H1 (cell line): Measurements from ENCODE around the gene PDGFB.
A peak's percentile ranks its signal among the peaks of the same experiment; 100 is the strongest.

Source experiments
- CHD1 ChIP-seq: IDR thresholded peaks from 2 replicates; pipeline ENCODE4 v1.6.1; 2012; ENCODE audit warnings: low read depth, low read length, improper control_type of control experiment
- CHD2 ChIP-seq: IDR thresholded peaks from 2 replicates; pipeline ENCODE4 v1.6.1; 2012; ENCODE audit warnings: low read length, improper control_type of control experiment
- EZH2 ChIP-seq: fragments of 200-600 bp; sonication (generic); IDR thresholded peaks from 2 replicates; pipeline ENCODE4 v1.7.1; 2012; ENCODE audit warnings: low read depth, mild to moderate bottlenecking, moderate library complexity, low read length, inconsistent platforms; ENCODE audit not compliant: severe bottlenecking
- GABPA ChIP-seq: IDR thresholded peaks from 2 replicates; pipeline ENCODE4 v1.6.1; 2011; ENCODE audit warnings: mild to moderate bottlenecking, low read length, moderate library complexity, borderline replicate concordance; ENCODE audit not compliant: insufficient read depth
- KDM1A ChIP-seq: fragments of 200-600, 300-600 bp; sonication (generic); IDR thresholded peaks from 2 replicates; pipeline ENCODE4 v1.7.1; 2016; ENCODE audit warnings: mild to moderate bottlenecking, low read length, borderline replicate concordance
- KDM5A ChIP-seq: fragments of 200-600 bp; IDR thresholded peaks from 2 replicates; pipeline ENCODE4 v1.7.1; 2012; ENCODE audit warnings: mild to moderate bottlenecking, low read length, inconsistent platforms, mixed read lengths
- NANOG ChIP-seq: IDR thresholded peaks from 2 replicates; pipeline ENCODE4 v1.6.1; 2011; ENCODE audit warnings: low read length, low read depth, mild to moderate bottlenecking, inconsistent platforms; ENCODE audit not compliant: insufficient read depth, poor library complexity, severe bottlenecking
- POLR2A ChIP-seq, 2 experiments: IDR thresholded peaks; 1 replicate in 1 of 2; 2 replicates in 1 of 2; pipeline ENCODE4 v1.6.1; 2011; ENCODE audit warnings: low read depth in 2 of 2, low read length in 2 of 2, mild to moderate bottlenecking in 2 of 2; ENCODE audit errors: control extremely low read depth in 1 of 2
- POLR2AphosphoS5 ChIP-seq: IDR thresholded peaks from 2 replicates; pipeline ENCODE4 v1.6.1; 2011; ENCODE audit warnings: low read depth, low read length
- RAD21 ChIP-seq, 2 experiments: IDR thresholded peaks in 1 of 2; conservative IDR thresholded peaks in 1 of 2; 2 replicates each; pipeline ENCODE4 v1.6.1; 2011; ENCODE audit warnings: low read depth in 2 of 2, low read length in 2 of 2, improper control_type of control experiment in 1 of 2, inconsistent platforms in 1 of 2, mild to moderate bottlenecking in 1 of 2, moderate library complexity in 1 of 2
- RFX5 ChIP-seq: IDR thresholded peaks from 2 replicates; pipeline ENCODE4 v1.6.1; 2011; ENCODE audit warnings: low read depth, low read length, improper control_type of control experiment, borderline replicate concordance
- SIRT6 ChIP-seq: IDR thresholded peaks from one replicate; pipeline ENCODE4 v1.7.1; 2012; ENCODE audit warnings: low read length, inconsistent platforms
- YY1 ChIP-seq: IDR thresholded peaks from 2 replicates; pipeline ENCODE4 v1.6.1; 2011; ENCODE audit warnings: low read depth, mild to moderate bottlenecking, low read length
- TF ChIP-seq, protein P1 (sequence below), 3 experiments: IDR thresholded peaks; 1 replicate in 2 of 3; 2 replicates in 1 of 3; pipeline versions ENCODE4 v1.5.1 to v1.6.1; 2011; ENCODE audit warnings: low read length in 3 of 3, mild to moderate bottlenecking in 3 of 3, inconsistent platforms in 2 of 3, low read depth in 1 of 3, moderate library complexity in 1 of 3; ENCODE audit not compliant: insufficient read depth in 1 of 3; ENCODE audit errors: control extremely low read depth in 1 of 3

DNA sequence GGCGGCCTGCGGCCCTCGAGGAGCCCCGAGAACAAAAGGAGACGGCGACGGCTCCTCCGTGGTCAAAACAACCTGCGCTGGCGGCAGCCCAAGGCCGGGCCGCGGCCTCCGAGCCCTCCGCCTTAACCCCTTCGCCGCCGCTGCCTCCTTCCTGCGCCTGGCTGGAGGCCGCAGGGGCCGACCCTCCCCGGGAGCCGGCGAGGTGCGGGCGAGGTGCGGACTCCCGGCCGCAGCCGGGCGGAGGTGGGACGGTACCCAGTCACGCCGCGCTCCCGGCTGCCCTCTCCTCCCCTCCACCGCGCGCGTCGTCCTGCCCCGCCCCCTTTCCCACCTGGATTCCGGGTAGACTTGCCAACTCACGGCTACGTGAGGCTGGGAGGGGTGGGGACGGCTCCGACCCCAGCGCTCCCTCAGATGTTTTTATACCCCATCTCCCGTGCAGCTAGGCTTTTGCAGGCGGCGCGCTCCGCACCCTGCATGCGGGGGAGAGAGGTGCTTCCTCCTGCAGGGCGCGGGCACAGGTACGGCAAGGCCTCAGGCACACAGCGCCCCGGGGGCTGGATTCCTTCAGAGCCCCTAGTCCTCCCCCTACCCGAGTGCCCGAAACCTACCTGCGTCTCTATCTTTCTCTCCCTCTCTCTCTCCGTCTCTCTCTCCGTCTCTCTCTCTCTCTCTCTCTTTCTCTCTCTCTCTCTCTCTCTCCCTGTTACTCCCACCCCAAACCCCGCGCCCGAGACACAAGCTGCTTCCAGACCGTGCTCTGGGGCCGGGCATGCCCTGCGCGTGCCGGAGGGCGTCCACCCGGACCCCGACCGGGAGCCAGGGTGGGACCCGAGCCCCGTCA is 2.0 kb downstream of the PDGFB start:
- no peak for TF ChIP-seq POLR2AphosphoS5
- no peak for TF ChIP-seq GABPA
- no peak for TF ChIP-seq KDM5A
- TF ChIP-seq, protein P1, sequence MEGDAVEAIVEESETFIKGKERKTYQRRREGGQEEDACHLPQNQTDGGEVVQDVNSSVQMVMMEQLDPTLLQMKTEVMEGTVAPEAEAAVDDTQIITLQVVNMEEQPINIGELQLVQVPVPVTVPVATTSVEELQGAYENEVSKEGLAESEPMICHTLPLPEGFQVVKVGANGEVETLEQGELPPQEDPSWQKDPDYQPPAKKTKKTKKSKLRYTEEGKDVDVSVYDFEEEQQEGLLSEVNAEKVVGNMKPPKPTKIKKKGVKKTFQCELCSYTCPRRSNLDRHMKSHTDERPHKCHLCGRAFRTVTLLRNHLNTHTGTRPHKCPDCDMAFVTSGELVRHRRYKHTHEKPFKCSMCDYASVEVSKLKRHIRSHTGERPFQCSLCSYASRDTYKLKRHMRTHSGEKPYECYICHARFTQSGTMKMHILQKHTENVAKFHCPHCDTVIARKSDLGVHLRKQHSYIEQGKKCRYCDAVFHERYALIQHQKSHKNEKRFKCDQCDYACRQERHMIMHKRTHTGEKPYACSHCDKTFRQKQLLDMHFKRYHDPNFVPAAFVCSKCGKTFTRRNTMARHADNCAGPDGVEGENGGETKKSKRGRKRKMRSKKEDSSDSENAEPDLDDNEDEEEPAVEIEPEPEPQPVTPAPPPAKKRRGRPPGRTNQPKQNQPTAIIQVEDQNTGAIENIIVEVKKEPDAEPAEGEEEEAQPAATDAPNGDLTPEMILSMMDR (IDR thresholded peaks at IDR 0.05; ENCODE audit: control extremely low read depth in 1 of 3, insufficient read depth in 1 of 3, low read depth in 1 of 3, low read length in 3 of 3) = no peak
- TF ChIP-seq CHD1 = no peak
- peak in 1 of 2 experiments; percentile 54; a peak in 2 of 3 replicates for TF ChIP-seq POLR2A (IDR thresholded peaks at IDR 0.05; ENCODE audit: control extremely low read depth in 1 of 2, low read depth in 2 of 2, low read length in 2 of 2)
- no peak; a peak in 1 of 4 replicates for TF ChIP-seq RAD21 (IDR thresholded peaks at IDR 0.05 in 1 of 2, conservative IDR thresholded peaks at IDR 0.05 in 1 of 2; ENCODE audit: low read depth in 2 of 2, low read length in 2 of 2)
- no peak for TF ChIP-seq KDM1A
- no peak for TF ChIP-seq CHD2
- TF ChIP-seq YY1 = 0 out of 2 replicates have a peak, but pooled peaks have one; percentile 11
- TF ChIP-seq NANOG = no peak
- no peak for TF ChIP-seq RFX5
- TF ChIP-seq EZH2 = peak; percentile 63
- TF ChIP-seq SIRT6 = no peak
